Measurements from ENCODE around the gene KRT76.

KRT76 gene

GRCh38 chr12:52735816-52736632, 41.1 kb downstream of the KRT76 start:
- TF ChIP-seq CTCF (IDR thresholded peaks at IDR 0.05; ENCODE audit: extremely low read depth, missing control alignments) = no peak
- DNase-seq (ENCODE audit: low spot score) = no peak

GRCh38 chr12:52735106-52735505, 42.0 kb downstream of the KRT76 start:
- TF ChIP-seq CTCF (IDR thresholded peaks at IDR 0.05; ENCODE audit: extremely low read depth, missing control alignments) = no peak
- no peak for DNase-seq (ENCODE audit: low spot score)

GRCh38 chr12:52730793-52731192, 46.4 kb downstream of the KRT76 start:
- no peak for DNase-seq (ENCODE audit: low spot score)
- no peak for TF ChIP-seq CTCF (IDR thresholded peaks at IDR 0.05; ENCODE audit: extremely low read depth, missing control alignments)

- no peak for DNase-seq (ENCODE audit: low spot score)
- TF ChIP-seq CTCF (IDR thresholded peaks at IDR 0.05; ENCODE audit: extremely low read depth, missing control alignments) = no peak
Measured at GRCh38 chr12:52730383-52730782, 46.8 kb downstream of the KRT76 start.

GRCh38 chr12:52729147-52729546, 48.0 kb downstream of the KRT76 start:
- TF ChIP-seq CTCF (IDR thresholded peaks at IDR 0.05; ENCODE audit: extremely low read depth, missing control alignments) = no peak

GRCh38 chr12:52728374-52728773, 48.8 kb downstream of the KRT76 start:
- DNase-seq (ENCODE audit: low spot score) = no peak
- TF ChIP-seq CTCF (IDR thresholded peaks at IDR 0.05; ENCODE audit: extremely low read depth, missing control alignments) = no peak

More at GRCh38 chr12:52729147-52729546, 48.0 kb downstream of the KRT76 start:
- DNase-seq (ENCODE audit: low spot score) = no peak

GRCh38 chr12:52727037-52727436, 50.1 kb downstream of the KRT76 start:
- TF ChIP-seq CTCF (IDR thresholded peaks at IDR 0.05; ENCODE audit: extremely low read depth, missing control alignments) = no peak
- no peak for DNase-seq (ENCODE audit: low spot score)
